Tibial nerve (tissue), 3 donors: ENCODE data around the gene JADE2.

Source experiments
- POLR2A ChIP-seq, 2 donors: fragments of 450-650 bp; IDR thresholded peaks; one replicate each; pipeline ENCODE4 v1.6.1; 2017; ENCODE audit warnings: antibody characterized with exemption in 2 of 2, mild to moderate bottlenecking in 2 of 2, moderate library complexity in 2 of 2
- TF ChIP-seq, protein P1 (sequence below), 5 experiments: fragments of 200-600 bp in 3 of 5; fragments of 450-650 bp in 2 of 5; sonication (generic) in 3 of 5; IDR thresholded peaks; one replicate each; pipeline ENCODE4 v1.5.1; 2016 to 2019; ENCODE audit warnings: antibody characterized with exemption in 5 of 5, mild to moderate bottlenecking in 3 of 5, moderate library complexity in 2 of 5

DNA sequence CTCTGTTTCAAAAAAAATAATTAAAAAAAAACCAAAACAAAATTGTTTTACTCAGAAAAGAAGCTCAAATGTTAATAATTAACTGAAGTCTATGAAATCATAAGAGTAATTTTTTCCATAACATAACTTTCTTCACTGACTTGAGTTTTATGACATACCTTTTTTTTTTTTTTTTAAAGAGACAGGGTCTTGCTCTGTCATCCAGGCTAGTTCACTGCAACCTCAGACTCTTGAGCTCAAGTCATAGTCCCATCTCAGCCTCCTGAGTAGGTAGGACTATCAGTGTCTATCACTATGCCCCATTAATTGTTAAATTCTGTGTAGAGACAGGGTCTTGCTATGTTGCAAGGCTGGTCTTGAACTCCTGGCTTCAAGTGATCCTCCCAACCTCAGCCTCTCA is 85.3 kb downstream of the JADE2 start:
- TF ChIP-seq POLR2A (IDR thresholded peaks at IDR 0.05): no peak
- TF ChIP-seq, protein P1, sequence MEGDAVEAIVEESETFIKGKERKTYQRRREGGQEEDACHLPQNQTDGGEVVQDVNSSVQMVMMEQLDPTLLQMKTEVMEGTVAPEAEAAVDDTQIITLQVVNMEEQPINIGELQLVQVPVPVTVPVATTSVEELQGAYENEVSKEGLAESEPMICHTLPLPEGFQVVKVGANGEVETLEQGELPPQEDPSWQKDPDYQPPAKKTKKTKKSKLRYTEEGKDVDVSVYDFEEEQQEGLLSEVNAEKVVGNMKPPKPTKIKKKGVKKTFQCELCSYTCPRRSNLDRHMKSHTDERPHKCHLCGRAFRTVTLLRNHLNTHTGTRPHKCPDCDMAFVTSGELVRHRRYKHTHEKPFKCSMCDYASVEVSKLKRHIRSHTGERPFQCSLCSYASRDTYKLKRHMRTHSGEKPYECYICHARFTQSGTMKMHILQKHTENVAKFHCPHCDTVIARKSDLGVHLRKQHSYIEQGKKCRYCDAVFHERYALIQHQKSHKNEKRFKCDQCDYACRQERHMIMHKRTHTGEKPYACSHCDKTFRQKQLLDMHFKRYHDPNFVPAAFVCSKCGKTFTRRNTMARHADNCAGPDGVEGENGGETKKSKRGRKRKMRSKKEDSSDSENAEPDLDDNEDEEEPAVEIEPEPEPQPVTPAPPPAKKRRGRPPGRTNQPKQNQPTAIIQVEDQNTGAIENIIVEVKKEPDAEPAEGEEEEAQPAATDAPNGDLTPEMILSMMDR (IDR thresholded peaks at IDR 0.05): no peak
